HEK293 (cell line): Measurements from ENCODE around the gene DOCK1.

ENCODE experiments used
- CTCF ChIA-PET: fragments of 350-600 bp; formaldehyde crosslinking; extraction: SDS; loops from one replicate; lab custom pipeline; 2021; ENCODE audit warnings: antibody characterized with exemption; lab: Yijun Ruan, JAX
- POLR2A ChIA-PET: fragments of 300-600 bp; formaldehyde crosslinking; extraction: SDS; loops from one replicate; lab custom pipeline; 2020; ENCODE audit warnings: antibody characterized with exemption, inconsistent platforms; lab: Yijun Ruan, JAX
- H3K27ac ChIP-seq: fragments of 200-500 bp; sonication (Bioruptor generic); 2 replicates; pipeline ENCODE4 v1.5.1; 2014; ENCODE audit warnings: low read depth, low read length, control low read depth, inconsistent platforms; ENCODE audit errors: extremely low read depth
- H3K36me3 ChIP-seq, 2 experiments: fragments of 200-500 bp in 1 of 2; sonication (Bioruptor generic) in 1 of 2; 1 replicate in 1 of 2; 2 replicates in 1 of 2; pipeline ENCODE4 v1.5.1; 2014 to 2017; ENCODE audit warnings: inconsistent platforms in 2 of 2, low read length in 2 of 2; ENCODE audit not compliant: control insufficient read depth in 2 of 2, insufficient read depth in 1 of 2
- H3K4me1 ChIP-seq: fragments of 200-500 bp; sonication (Bioruptor generic); 2 replicates; pipeline ENCODE4 v1.5.1; 2014; ENCODE audit warnings: mild to moderate bottlenecking, low read length, inconsistent platforms; ENCODE audit not compliant: control insufficient read depth, insufficient read depth
- H3K4me3 ChIP-seq: 2 replicates; pipeline ENCODE4 v1.5.1; 2011; ENCODE audit warnings: low read depth, mild to moderate bottlenecking, control low read depth, low read length, moderate library complexity
- H3K9me3 ChIP-seq: fragments of 200-500 bp; sonication (Bioruptor generic); 2 replicates; pipeline ENCODE4 v1.5.1; 2014; ENCODE audit warnings: low read depth, low read length, inconsistent platforms; ENCODE audit not compliant: control insufficient read depth, insufficient read depth
- BCL11B ChIP-seq: fragments of 450-650 bp; formaldehyde crosslinking; IDR thresholded peaks from 2 replicates; pipeline ENCODE4 v1.5.1; 2016; ENCODE audit warnings: low read depth, missing biosample characterization, missing genetic modification characterization
- HOXC10 ChIP-seq: sonication (generic); formaldehyde crosslinking; IDR thresholded peaks from 2 replicates; pipeline ENCODE4 v1.8.1; 2023; ENCODE audit warnings: mild to moderate bottlenecking, missing genetic modification reagents
- KLF8 ChIP-seq: fragments of 450-650 bp; formaldehyde crosslinking; IDR thresholded peaks from 2 replicates; pipeline ENCODE4 v1.5.1; 2016; ENCODE audit warnings: missing biosample characterization, missing genetic modification characterization
- PRDM4 ChIP-seq: fragments of 450-650 bp; formaldehyde crosslinking; IDR thresholded peaks from 2 replicates; pipeline ENCODE4 v1.5.1; 2017; ENCODE audit warnings: missing biosample characterization, missing genetic modification characterization
- SP2 ChIP-seq: fragments of 450-650 bp; formaldehyde crosslinking; IDR thresholded peaks from 2 replicates; pipeline ENCODE4 v1.5.1; 2016; ENCODE audit warnings: missing biosample characterization, missing genetic modification characterization
- ZBTB8A ChIP-seq: fragments of 450-650 bp; formaldehyde crosslinking; IDR thresholded peaks from 2 replicates; pipeline ENCODE4 v1.5.1; 2016; ENCODE audit warnings: missing biosample characterization, missing genetic modification characterization
- ZEB2 ChIP-seq: fragments of 450-650 bp; formaldehyde crosslinking; IDR thresholded peaks from 2 replicates; pipeline ENCODE4 v1.5.1; 2016; ENCODE audit warnings: missing biosample characterization, missing genetic modification characterization
- ZFP3 ChIP-seq: fragments of 450-650 bp; formaldehyde crosslinking; IDR thresholded peaks from 2 replicates; pipeline ENCODE4 v1.5.1; 2016; ENCODE audit warnings: low read depth, missing biosample characterization, missing genetic modification characterization
- ZNF146 ChIP-seq: fragments of 450-650 bp; formaldehyde crosslinking; IDR thresholded peaks from 2 replicates; pipeline ENCODE4 v1.5.1; 2016; ENCODE audit warnings: missing biosample characterization, missing genetic modification characterization
- ZNF155 ChIP-seq: fragments of 450-650 bp; formaldehyde crosslinking; IDR thresholded peaks from 2 replicates; pipeline ENCODE4 v1.5.1; 2016; ENCODE audit warnings: missing biosample characterization, missing genetic modification characterization
- ZNF174 ChIP-seq: fragments of 450-650 bp; formaldehyde crosslinking; IDR thresholded peaks from 2 replicates; pipeline ENCODE4 v1.5.0; 2017; ENCODE audit warnings: missing biosample characterization, mild to moderate bottlenecking, missing genetic modification characterization
- ZNF19 ChIP-seq: fragments of 450-650 bp; formaldehyde crosslinking; IDR thresholded peaks from 2 replicates; pipeline ENCODE4; 2016; ENCODE audit warnings: missing biosample characterization, missing genetic modification characterization, low read depth
- ZNF24 ChIP-seq: fragments of 450-650 bp; formaldehyde crosslinking; IDR thresholded peaks from 2 replicates; pipeline ENCODE4 v1.5.1; 2016; ENCODE audit warnings: missing biosample characterization, missing genetic modification characterization
- ZNF530 ChIP-seq: fragments of 450-650 bp; formaldehyde crosslinking; IDR thresholded peaks from 2 replicates; pipeline ENCODE4 v1.5.1; 2016; ENCODE audit warnings: low read depth, missing biosample characterization, missing genetic modification characterization
- ZNF560 ChIP-seq: fragments of 450-650 bp; formaldehyde crosslinking; IDR thresholded peaks from 2 replicates; pipeline ENCODE4 v1.5.1; 2017; ENCODE audit warnings: missing biosample characterization, missing genetic modification characterization, borderline replicate concordance
- ZNF561 ChIP-seq: fragments of 450-650 bp; IDR thresholded peaks from 2 replicates; pipeline ENCODE4 v1.5.1; 2018; ENCODE audit warnings: missing biosample characterization, missing genetic modification characterization, borderline replicate concordance
- ZNF621 ChIP-seq: fragments of 450-650 bp; formaldehyde crosslinking; IDR thresholded peaks from 2 replicates; pipeline ENCODE4 v1.5.1; 2017; ENCODE audit warnings: missing biosample characterization, missing genetic modification characterization
- ZNF645 ChIP-seq: fragments of 450-650 bp; formaldehyde crosslinking; IDR thresholded peaks from 2 replicates; pipeline ENCODE4; 2016; ENCODE audit warnings: missing biosample characterization, missing genetic modification characterization
- ZNF704 ChIP-seq: fragments of 450-650 bp; formaldehyde crosslinking; IDR thresholded peaks from 2 replicates; pipeline ENCODE4 v1.5.1; 2016; ENCODE audit warnings: missing biosample characterization, missing genetic modification characterization
- ZNF707 ChIP-seq: fragments of 450-650 bp; formaldehyde crosslinking; IDR thresholded peaks from 2 replicates; pipeline ENCODE4 v1.5.1; 2016; ENCODE audit warnings: missing biosample characterization, missing genetic modification characterization
- ZXDB ChIP-seq: fragments of 450-650 bp; formaldehyde crosslinking; IDR thresholded peaks from 2 replicates; pipeline ENCODE4 v1.5.1; 2016; ENCODE audit warnings: missing biosample characterization, missing genetic modification characterization
- TF ChIP-seq, protein P1 (sequence below): fragments of 450-650 bp; formaldehyde crosslinking; IDR thresholded peaks from 2 replicates; pipeline ENCODE4 v1.5.1; 2016; ENCODE audit warnings: missing biosample characterization, missing genetic modification characterization
- TF ChIP-seq, protein P2 (sequence below): fragments of 450-650 bp; formaldehyde crosslinking; IDR thresholded peaks from 2 replicates; pipeline ENCODE4 v1.5.1; 2016; ENCODE audit warnings: missing biosample characterization, missing genetic modification characterization, borderline replicate concordance
- TF ChIP-seq, protein P3 (sequence below): fragments of 450-650 bp; formaldehyde crosslinking; IDR thresholded peaks from 2 replicates; pipeline ENCODE4 v1.5.1; 2017; ENCODE audit warnings: missing biosample characterization, missing genetic modification characterization
- TF ChIP-seq, protein P4 (sequence below): fragments of 450-650 bp; formaldehyde crosslinking; IDR thresholded peaks from 2 replicates; pipeline ENCODE4 v1.5.1; 2016; ENCODE audit warnings: missing biosample characterization, missing genetic modification characterization
- TF ChIP-seq, protein P5 (sequence below): fragments of 450-650 bp; formaldehyde crosslinking; IDR thresholded peaks from 2 replicates; pipeline ENCODE4 v1.5.1; 2017; ENCODE audit warnings: missing biosample characterization, missing genetic modification characterization

The DOCK1 gene

GRCh38 chr10:127453706-127454105, 548.5 kb downstream of the DOCK1 start:
- TF ChIP-seq ZEB2 (tag by site-specific recombination): no peak
- TF ChIP-seq, protein P1, sequence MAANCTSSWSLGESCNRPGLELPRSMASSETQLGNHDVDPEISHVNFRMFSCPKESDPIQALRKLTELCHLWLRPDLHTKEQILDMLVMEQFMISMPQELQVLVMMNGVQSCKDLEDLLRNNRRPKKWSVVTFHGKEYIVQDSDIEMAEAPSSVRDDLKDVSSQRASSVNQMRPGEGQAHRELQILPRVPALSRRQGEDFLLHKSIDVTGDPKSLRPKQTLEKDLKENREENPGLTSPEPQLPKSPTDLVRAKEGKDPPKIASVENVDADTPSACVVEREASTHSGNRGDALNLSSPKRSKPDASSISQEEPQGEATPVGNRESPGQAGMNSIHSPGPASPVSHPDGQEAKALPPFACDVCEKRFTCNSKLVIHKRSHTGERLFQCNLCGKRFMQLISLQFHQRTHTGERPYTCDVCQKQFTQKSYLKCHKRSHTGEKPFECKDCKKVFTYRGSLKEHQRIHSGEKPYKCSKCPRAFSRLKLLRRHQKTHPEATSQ (tag by site-specific recombination): no peak
- no peak for TF ChIP-seq ZBTB8A (tag by site-specific recombination)
- no peak for TF ChIP-seq ZNF621 (tag by site-specific recombination)
- TF ChIP-seq PRDM4 (tag by site-specific recombination): no peak
- no peak for TF ChIP-seq ZNF19 (tag by site-specific recombination)
- no peak for TF ChIP-seq ZFP3 (tag by site-specific recombination)
- no peak for TF ChIP-seq ZNF560
- TF ChIP-seq, protein P2, sequence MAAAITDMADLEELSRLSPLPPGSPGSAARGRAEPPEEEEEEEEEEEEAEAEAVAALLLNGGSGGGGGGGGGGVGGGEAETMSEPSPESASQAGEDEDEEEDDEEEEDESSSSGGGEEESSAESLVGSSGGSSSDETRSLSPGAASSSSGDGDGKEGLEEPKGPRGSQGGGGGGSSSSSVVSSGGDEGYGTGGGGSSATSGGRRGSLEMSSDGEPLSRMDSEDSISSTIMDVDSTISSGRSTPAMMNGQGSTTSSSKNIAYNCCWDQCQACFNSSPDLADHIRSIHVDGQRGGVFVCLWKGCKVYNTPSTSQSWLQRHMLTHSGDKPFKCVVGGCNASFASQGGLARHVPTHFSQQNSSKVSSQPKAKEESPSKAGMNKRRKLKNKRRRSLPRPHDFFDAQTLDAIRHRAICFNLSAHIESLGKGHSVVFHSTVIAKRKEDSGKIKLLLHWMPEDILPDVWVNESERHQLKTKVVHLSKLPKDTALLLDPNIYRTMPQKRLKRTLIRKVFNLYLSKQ (tag by site-specific recombination): no peak
- no peak for TF ChIP-seq HOXC10 (CRISPR knock-in tag)
- TF ChIP-seq ZXDB (tag by site-specific recombination): no peak
- no peak for TF ChIP-seq ZNF174 (tag by site-specific recombination)
- TF ChIP-seq BCL11B (tag by site-specific recombination): no peak
- TF ChIP-seq ZNF707: no peak
- TF ChIP-seq ZNF561 (tag by site-specific recombination): no peak
- TF ChIP-seq, protein P3, sequence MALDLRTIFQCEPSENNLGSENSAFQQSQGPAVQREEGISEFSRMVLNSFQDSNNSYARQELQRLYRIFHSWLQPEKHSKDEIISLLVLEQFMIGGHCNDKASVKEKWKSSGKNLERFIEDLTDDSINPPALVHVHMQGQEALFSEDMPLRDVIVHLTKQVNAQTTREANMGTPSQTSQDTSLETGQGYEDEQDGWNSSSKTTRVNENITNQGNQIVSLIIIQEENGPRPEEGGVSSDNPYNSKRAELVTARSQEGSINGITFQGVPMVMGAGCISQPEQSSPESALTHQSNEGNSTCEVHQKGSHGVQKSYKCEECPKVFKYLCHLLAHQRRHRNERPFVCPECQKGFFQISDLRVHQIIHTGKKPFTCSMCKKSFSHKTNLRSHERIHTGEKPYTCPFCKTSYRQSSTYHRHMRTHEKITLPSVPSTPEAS: no peak
- Histone ChIP-seq H3K36me3 (no peaks in the 10 kb centered on the region), H3K27ac (no peak overlapping the region), H3K4me3 (no peak overlapping the region), H3K4me1 (no peaks in the 10 kb centered on the region), H3K9me3 (no peaks in the 10 kb centered on the region)
- POLR2A ChIA-PET: no interaction called here
- CTCF ChIA-PET: interaction anchor here (0.5 kb wide), 1 partner anchor 488 kb away, joined by 3 read pairs; no protein-coding TSS in a partner anchor

DNA sequence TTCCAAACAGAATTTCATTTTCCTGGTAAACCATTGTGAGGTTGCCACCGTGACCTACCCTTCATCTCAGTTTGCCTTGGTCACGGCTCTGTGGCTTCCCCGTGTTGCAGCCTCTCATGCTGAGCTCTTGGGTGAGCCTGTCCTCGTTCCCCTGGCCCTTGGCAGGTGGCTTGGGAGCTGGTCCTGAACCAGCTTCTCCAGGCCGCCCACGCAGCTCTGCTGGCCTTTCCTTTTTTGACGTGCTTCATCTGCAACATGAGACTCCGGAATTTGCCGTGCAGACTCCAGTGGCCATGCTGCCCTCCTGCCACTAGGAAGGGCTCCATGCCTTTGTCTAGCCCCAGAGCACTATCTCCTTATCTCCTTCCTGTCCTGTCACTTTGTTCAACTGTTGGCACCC, 550.9 kb downstream of the DOCK1 start:
- CTCF ChIA-PET: no interaction called here
- H3K36me3 ChIP-seq: no peaks in the 10 kb centered on the region
- H3K4me1 ChIP-seq: no peaks in the 10 kb centered on the region
- no peaks in the 10 kb centered on the region for H3K9me3 ChIP-seq
- H3K4me3 ChIP-seq: no peak overlapping the region
- POLR2A ChIA-PET: no interaction called here
- H3K27ac ChIP-seq: no peak overlapping the region
- no peak for TF ChIP-seq ZNF146 (tag by site-specific recombination)
- TF ChIP-seq ZNF645 (tag by site-specific recombination): no peak
- TF ChIP-seq ZNF24: no peak
- no peak for TF ChIP-seq SP2
- no peak for TF ChIP-seq ZNF155 (tag by site-specific recombination)
- TF ChIP-seq ZNF704 (tag by site-specific recombination): no peak
- TF ChIP-seq, protein P4, sequence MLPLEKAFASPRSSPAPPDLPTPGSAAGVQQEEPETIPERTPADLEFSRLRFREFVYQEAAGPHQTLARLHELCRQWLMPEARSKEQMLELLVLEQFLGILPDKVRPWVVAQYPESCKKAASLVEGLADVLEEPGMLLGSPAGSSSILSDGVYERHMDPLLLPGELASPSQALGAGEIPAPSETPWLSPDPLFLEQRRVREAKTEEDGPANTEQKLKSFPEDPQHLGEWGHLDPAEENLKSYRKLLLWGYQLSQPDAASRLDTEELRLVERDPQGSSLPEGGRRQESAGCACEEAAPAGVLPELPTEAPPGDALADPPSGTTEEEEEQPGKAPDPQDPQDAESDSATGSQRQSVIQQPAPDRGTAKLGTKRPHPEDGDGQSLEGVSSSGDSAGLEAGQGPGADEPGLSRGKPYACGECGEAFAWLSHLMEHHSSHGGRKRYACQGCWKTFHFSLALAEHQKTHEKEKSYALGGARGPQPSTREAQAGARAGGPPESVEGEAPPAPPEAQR (tag by site-specific recombination): no peak
- TF ChIP-seq KLF8 (tag by site-specific recombination): no peak
- TF ChIP-seq, protein P5, sequence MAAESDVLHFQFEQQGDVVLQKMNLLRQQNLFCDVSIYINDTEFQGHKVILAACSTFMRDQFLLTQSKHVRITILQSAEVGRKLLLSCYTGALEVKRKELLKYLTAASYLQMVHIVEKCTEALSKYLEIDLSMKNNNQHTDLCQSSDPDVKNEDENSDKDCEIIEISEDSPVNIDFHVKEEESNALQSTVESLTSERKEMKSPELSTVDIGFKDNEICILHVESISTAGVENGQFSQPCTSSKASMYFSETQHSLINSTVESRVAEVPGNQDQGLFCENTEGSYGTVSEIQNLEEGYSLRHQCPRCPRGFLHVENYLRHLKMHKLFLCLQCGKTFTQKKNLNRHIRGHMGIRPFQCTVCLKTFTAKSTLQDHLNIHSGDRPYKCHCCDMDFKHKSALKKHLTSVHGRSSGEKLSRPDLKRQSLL: no peak
- no peak for TF ChIP-seq ZNF530 (tag by site-specific recombination)
